WTC11 (cell line): ENCODE results near the gene GSTA3. TPM values are rescaled to one million over a fixed set of nuclear protein-coding genes. Genes with fewer than 3 reads are reported as not detected.

Experiments
- ATAC-seq: fragments of 200-7000 bp; cut with Tn5 transposase; 2 replicates; pipeline ENCODE4 v1.10.0; 2021; ENCODE audit warnings: mild to moderate bottlenecking, moderate library complexity
- CTCF ChIA-PET: fragments of 300-600 bp; sonication (Branson Sonifier 250); formaldehyde crosslinking; loops from one replicate; lab custom pipeline; 2021; ENCODE audit warnings: antibody characterized with exemption; lab: Charles Lee
- POLR2A ChIA-PET: fragments of 350-600 bp; sonication (Branson Sonifier 250); formaldehyde crosslinking; loops from one replicate; lab custom pipeline; 2021; ENCODE audit warnings: antibody characterized with exemption; lab: Charles Lee
- DNase-seq: peaks from one replicate; pipeline ENCODE4 v3.0.0; 2021; ENCODE audit warnings: low spot score
- H3K27ac Mint-ChIP-seq: 2 replicates; pipeline ENCODE4 v1.8.0; 2021; ENCODE audit warnings: mixed read lengths
- H3K27me3 Mint-ChIP-seq: 2 replicates; pipeline ENCODE4 v1.8.0; 2021; ENCODE audit warnings: low read depth, mild to moderate bottlenecking, moderate library complexity, mixed read lengths
- H3K36me3 Mint-ChIP-seq: 2 replicates; pipeline ENCODE4 v1.8.0; 2021; ENCODE audit warnings: mixed read lengths
- H3K4me1 Mint-ChIP-seq: 2 replicates; pipeline ENCODE4 v1.8.0; 2022; ENCODE audit warnings: mixed read lengths
- H3K4me3 Mint-ChIP-seq: 2 replicates; pipeline ENCODE4 v1.8.0; 2021; ENCODE audit warnings: mild to moderate bottlenecking, moderate library complexity, mixed read lengths
- H3K9me3 Mint-ChIP-seq: 2 replicates; pipeline ENCODE4 v1.8.0; 2021; ENCODE audit warnings: mixed read lengths
- EMX1 ChIP-seq: fragments of 250-450 bp; sonication (Bioruptor Pico); IDR thresholded peaks from 2 replicates; pipeline ENCODE4 v1.8.0; 2021; ENCODE audit warnings: mild to moderate bottlenecking
- ESRRA ChIP-seq: sonication (generic); formaldehyde crosslinking; IDR thresholded peaks from 2 replicates; pipeline ENCODE4 v1.8.1; 2022; ENCODE audit warnings: mild to moderate bottlenecking, missing genetic modification reagents, borderline replicate concordance
- ETV6 ChIP-seq: sonication (generic); formaldehyde crosslinking; IDR thresholded peaks from 2 replicates; pipeline ENCODE4 v1.8.1; 2022; ENCODE audit warnings: mild to moderate bottlenecking, missing genetic modification reagents
- GABPB1 ChIP-seq: sonication (generic); formaldehyde crosslinking; IDR thresholded peaks from 2 replicates; pipeline ENCODE4 v1.8.1; 2023; ENCODE audit warnings: mild to moderate bottlenecking, missing genetic modification reagents
- GTF2I ChIP-seq: fragments of 250-450 bp; sonication (Bioruptor Pico); conservative IDR thresholded peaks from 2 replicates; pipeline ENCODE4 v1.4.0; 2021; ENCODE audit warnings: mild to moderate bottlenecking
- JUN ChIP-seq: sonication (generic); formaldehyde crosslinking; IDR thresholded peaks from 2 replicates; pipeline ENCODE4 v1.8.0; 2023; ENCODE audit warnings: mild to moderate bottlenecking, missing genetic modification reagents
- MXD4 ChIP-seq: fragments of 250-450 bp; sonication (Bioruptor Pico); IDR thresholded peaks from 2 replicates; pipeline ENCODE4 v1.8.0; 2021; ENCODE audit warnings: mild to moderate bottlenecking, moderate library complexity, borderline replicate concordance
- NR3C1 ChIP-seq: sonication (generic); formaldehyde crosslinking; conservative IDR thresholded peaks from 2 replicates; pipeline ENCODE4 v1.8.1; 2023; ENCODE audit warnings: low read depth, mild to moderate bottlenecking, missing genetic modification reagents
- PRRX2 ChIP-seq: fragments of 250-450 bp; sonication (Bioruptor Pico); IDR thresholded peaks from 2 replicates; pipeline ENCODE4 v1.8.0; 2021; ENCODE audit warnings: mild to moderate bottlenecking
- RORB ChIP-seq: fragments of 250-450 bp; sonication (Bioruptor Pico); IDR thresholded peaks from 2 replicates; pipeline ENCODE4 v1.9.0; 2021; ENCODE audit warnings: mild to moderate bottlenecking
- SMAD4 ChIP-seq: sonication (generic); formaldehyde crosslinking; IDR thresholded peaks from 2 replicates; pipeline ENCODE4 v1.8.0; 2022; ENCODE audit warnings: mild to moderate bottlenecking, missing genetic modification reagents
- TEAD4 ChIP-seq: sonication (generic); formaldehyde crosslinking; IDR thresholded peaks from 2 replicates; pipeline ENCODE4 v1.8.0; 2022; ENCODE audit warnings: mild to moderate bottlenecking, missing genetic modification reagents
- ZNF121 ChIP-seq: sonication (generic); formaldehyde crosslinking; IDR thresholded peaks from 2 replicates; pipeline ENCODE4 v1.8.0; 2023; ENCODE audit warnings: missing genetic modification reagents
- ZNF263 ChIP-seq: sonication (generic); formaldehyde crosslinking; IDR thresholded peaks from 2 replicates; pipeline ENCODE4 v1.8.1; 2022; ENCODE audit warnings: low read depth, mild to moderate bottlenecking, moderate library complexity, missing genetic modification reagents
- total RNA-seq: library from RNA; stranded (reverse); gene quantifications from 3 replicates; pipeline ENCODE4 v1.2.3, GENCODE V29; 2021
- TF ChIP-seq, protein P1 (sequence below): fragments of 200-600 bp; IDR thresholded peaks from 2 replicates; pipeline ENCODE4 v1.8.0; 2022; ENCODE audit warnings: antibody characterized with exemption
- TF ChIP-seq, protein P2 (sequence below): fragments of 250-450 bp; sonication (Bioruptor Pico); IDR thresholded peaks from 2 replicates; pipeline ENCODE4 v1.9.0; 2021; ENCODE audit warnings: mild to moderate bottlenecking, borderline replicate concordance
- TF ChIP-seq, protein P3 (sequence below): fragments of 250-450 bp; sonication (Bioruptor Pico); IDR thresholded peaks from 2 replicates; pipeline ENCODE4 v1.9.0; 2021; ENCODE audit warnings: mild to moderate bottlenecking
- TF ChIP-seq, protein P4 (sequence below): sonication (generic); formaldehyde crosslinking; IDR thresholded peaks from 2 replicates; pipeline ENCODE4 v1.8.1; 2023; ENCODE audit warnings: mild to moderate bottlenecking, missing genetic modification reagents, moderate library complexity
- TF ChIP-seq, protein P5 (sequence below): sonication (generic); formaldehyde crosslinking; IDR thresholded peaks from 2 replicates; pipeline ENCODE4 v1.8.1; 2023; ENCODE audit warnings: mild to moderate bottlenecking, missing genetic modification reagents
- TF ChIP-seq, protein P6 (sequence below): sonication (generic); formaldehyde crosslinking; IDR thresholded peaks from 2 replicates; pipeline ENCODE4 v1.8.1; 2022; ENCODE audit warnings: missing genetic modification reagents, borderline replicate concordance

GSTA3 gene
- total RNA-seq, 1 experiment from 2014 or later, result not detected

DNA sequence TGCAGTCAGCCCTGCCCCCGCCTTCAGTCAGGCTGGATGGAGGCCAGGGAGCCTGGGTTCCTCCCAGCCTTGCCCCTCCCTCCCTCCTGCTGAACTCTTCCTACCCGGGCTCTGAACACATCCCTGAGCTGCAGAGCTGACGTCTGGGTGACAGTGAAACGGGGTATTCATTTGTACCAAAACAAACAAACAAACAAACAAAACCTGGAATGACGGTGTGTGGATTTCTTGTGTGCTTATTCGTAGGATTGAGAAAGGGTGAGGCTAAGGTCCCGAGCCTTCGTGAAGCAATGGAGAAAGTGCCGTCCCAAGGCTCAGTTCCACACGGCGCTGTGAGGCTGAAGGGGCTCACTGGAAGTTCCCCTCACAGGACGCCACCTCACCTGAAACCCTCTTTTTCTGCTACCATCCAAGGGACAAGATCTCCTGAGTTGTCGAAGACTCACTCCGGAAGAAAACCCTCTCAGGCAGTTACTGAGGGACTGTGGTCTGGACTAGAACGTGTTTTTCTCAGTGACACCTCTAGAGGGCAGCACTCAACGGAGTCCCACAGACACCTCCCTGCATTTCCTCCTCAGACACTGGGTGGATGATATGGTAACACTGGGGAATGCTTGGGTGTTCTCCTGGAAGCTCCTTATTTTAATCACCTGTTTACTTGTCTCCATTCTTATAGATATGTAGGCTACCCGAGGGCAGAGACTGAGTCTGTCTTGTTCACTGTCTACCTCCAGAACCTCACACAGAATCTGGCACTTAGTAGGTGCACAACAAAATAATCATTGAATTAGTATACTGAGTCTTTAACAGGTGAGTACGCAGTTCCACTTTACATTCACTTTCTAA lies 27.3 kb downstream of the GSTA3 start:
- TF ChIP-seq, protein P1, sequence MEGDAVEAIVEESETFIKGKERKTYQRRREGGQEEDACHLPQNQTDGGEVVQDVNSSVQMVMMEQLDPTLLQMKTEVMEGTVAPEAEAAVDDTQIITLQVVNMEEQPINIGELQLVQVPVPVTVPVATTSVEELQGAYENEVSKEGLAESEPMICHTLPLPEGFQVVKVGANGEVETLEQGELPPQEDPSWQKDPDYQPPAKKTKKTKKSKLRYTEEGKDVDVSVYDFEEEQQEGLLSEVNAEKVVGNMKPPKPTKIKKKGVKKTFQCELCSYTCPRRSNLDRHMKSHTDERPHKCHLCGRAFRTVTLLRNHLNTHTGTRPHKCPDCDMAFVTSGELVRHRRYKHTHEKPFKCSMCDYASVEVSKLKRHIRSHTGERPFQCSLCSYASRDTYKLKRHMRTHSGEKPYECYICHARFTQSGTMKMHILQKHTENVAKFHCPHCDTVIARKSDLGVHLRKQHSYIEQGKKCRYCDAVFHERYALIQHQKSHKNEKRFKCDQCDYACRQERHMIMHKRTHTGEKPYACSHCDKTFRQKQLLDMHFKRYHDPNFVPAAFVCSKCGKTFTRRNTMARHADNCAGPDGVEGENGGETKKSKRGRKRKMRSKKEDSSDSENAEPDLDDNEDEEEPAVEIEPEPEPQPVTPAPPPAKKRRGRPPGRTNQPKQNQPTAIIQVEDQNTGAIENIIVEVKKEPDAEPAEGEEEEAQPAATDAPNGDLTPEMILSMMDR, result peak; percentile 76
- no peak for TF ChIP-seq NR3C1 (CRISPR knock-in tag)
- 0 out of 2 replicates have a peak, but pooled peaks have one; percentile 34 for TF ChIP-seq GABPB1 (CRISPR knock-in tag)
- TF ChIP-seq SMAD4 (CRISPR knock-in tag), result no peak
- Mint-ChIP-seq H3K4me1 (peaks cover 6% of the 10 kb centered on the region), H3K9me3 (no peaks in the 10 kb centered on the region), H3K27ac (peak overlapping the region; percentile 51), H3K27me3 (no peaks in the 10 kb centered on the region), H3K36me3 (no peaks in the 10 kb centered on the region), H3K4me3 (peak overlapping the region; percentile 73)
- ATAC-seq (peak; percentile 99), DNase-seq (peak; percentile 73)
- ChIA-PET POLR2A (no interaction called here), CTCF (interaction anchor here (0.6 to 1.5 kb wide), 3 partner anchors 13 to 114 kb away, joined by 3 read pairs; no protein-coding TSS in a partner anchor)

DNA sequence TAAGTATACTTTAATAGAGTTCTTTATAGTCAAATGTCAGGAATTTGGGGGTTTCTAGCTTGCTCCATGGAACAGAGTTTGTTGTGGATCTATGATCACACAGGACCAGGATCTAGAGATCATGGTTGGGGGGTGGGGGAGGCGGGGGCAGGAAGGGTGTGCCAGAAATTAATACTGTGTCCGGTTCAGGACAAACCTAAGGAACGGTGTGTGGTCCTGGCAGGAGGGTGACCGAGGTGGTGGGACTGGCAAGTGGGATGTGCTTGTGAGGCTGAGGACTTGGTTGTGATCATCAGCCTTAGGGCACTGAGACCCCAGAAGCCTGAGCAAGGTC lies 27.9 kb downstream of the GSTA3 start:
- no peaks in the 10 kb centered on the region for H3K27me3 Mint-ChIP-seq
- DNase-seq (no peak), ATAC-seq (no peak)
- H3K36me3 Mint-ChIP-seq, result no peaks in the 10 kb centered on the region
- H3K4me1 Mint-ChIP-seq, result peaks cover 6% of the 10 kb centered on the region
- peak overlapping the region; percentile 73 for H3K4me3 Mint-ChIP-seq
- TF ChIP-seq RORB, result no peak
- TF ChIP-seq, all 79 proteins: peak for 0
- ChIA-PET CTCF (interaction anchor here (0.6 to 1.5 kb wide), 3 partner anchors 102 to 714 kb away, joined by 3 to 6 read pairs (median 3); no protein-coding TSS in a partner anchor), POLR2A (no interaction called here)
- no peak overlapping the region for H3K27ac Mint-ChIP-seq
- H3K9me3 Mint-ChIP-seq, result no peaks in the 10 kb centered on the region

DNA sequence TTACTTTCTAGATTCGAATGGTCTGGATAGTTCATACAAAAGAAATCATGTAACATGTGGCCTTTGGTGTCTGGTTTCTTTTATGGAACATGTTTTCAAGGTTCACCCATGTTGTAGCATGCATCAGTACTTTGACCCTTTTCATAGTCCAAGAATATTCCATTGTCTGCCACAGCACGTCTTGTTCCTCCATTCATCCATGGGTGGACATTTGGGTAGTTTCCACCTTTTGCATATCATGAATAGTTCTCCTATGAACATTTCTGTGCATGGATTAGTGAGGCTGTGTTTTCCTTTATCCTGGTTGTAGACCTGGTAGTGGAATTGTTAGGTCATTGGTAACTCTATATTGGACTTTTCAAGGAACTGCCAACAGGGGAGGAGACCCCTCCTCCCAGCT lies 31.7 kb downstream of the GSTA3 start:
- Mint-ChIP-seq H3K4me1 (peaks cover 9% of the 10 kb centered on the region), H3K27ac (no peak overlapping the region), H3K27me3 (no peaks in the 10 kb centered on the region), H3K36me3 (no peaks in the 10 kb centered on the region), H3K9me3 (no peaks in the 10 kb centered on the region), H3K4me3 (no peak overlapping the region)
- CTCF ChIA-PET, result no interaction called here
- POLR2A ChIA-PET, result no interaction called here
- DNase-seq (no peak), ATAC-seq (no peak)
- TF ChIP-seq, protein P2, sequence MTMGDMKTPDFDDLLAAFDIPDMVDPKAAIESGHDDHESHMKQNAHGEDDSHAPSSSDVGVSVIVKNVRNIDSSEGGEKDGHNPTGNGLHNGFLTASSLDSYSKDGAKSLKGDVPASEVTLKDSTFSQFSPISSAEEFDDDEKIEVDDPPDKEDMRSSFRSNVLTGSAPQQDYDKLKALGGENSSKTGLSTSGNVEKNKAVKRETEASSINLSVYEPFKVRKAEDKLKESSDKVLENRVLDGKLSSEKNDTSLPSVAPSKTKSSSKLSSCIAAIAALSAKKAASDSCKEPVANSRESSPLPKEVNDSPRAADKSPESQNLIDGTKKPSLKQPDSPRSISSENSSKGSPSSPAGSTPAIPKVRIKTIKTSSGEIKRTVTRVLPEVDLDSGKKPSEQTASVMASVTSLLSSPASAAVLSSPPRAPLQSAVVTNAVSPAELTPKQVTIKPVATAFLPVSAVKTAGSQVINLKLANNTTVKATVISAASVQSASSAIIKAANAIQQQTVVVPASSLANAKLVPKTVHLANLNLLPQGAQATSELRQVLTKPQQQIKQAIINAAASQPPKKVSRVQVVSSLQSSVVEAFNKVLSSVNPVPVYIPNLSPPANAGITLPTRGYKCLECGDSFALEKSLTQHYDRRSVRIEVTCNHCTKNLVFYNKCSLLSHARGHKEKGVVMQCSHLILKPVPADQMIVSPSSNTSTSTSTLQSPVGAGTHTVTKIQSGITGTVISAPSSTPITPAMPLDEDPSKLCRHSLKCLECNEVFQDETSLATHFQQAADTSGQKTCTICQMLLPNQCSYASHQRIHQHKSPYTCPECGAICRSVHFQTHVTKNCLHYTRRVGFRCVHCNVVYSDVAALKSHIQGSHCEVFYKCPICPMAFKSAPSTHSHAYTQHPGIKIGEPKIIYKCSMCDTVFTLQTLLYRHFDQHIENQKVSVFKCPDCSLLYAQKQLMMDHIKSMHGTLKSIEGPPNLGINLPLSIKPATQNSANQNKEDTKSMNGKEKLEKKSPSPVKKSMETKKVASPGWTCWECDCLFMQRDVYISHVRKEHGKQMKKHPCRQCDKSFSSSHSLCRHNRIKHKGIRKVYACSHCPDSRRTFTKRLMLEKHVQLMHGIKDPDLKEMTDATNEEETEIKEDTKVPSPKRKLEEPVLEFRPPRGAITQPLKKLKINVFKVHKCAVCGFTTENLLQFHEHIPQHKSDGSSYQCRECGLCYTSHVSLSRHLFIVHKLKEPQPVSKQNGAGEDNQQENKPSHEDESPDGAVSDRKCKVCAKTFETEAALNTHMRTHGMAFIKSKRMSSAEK (CRISPR knock-in tag), result no peak
- TF ChIP-seq GTF2I (no peak), TEAD4 (CRISPR knock-in tag) (no peak), ZNF121 (CRISPR knock-in tag) (no peak), ESRRA (no peak), JUN (CRISPR knock-in tag) (no peak), ETV6 (CRISPR knock-in tag) (no peak), EMX1 (CRISPR knock-in tag) (no peak), PRRX2 (CRISPR knock-in tag) (no peak), ZNF263 (CRISPR knock-in tag) (no peak), MXD4 (no peak)
- TF ChIP-seq, protein P3, sequence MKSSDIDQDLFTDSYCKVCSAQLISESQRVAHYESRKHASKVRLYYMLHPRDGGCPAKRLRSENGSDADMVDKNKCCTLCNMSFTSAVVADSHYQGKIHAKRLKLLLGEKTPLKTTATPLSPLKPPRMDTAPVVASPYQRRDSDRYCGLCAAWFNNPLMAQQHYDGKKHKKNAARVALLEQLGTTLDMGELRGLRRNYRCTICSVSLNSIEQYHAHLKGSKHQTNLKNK, result no peak
- TF ChIP-seq, protein P4, sequence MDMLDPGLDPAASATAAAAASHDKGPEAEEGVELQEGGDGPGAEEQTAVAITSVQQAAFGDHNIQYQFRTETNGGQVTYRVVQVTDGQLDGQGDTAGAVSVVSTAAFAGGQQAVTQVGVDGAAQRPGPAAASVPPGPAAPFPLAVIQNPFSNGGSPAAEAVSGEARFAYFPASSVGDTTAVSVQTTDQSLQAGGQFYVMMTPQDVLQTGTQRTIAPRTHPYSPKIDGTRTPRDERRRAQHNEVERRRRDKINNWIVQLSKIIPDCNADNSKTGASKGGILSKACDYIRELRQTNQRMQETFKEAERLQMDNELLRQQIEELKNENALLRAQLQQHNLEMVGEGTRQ (CRISPR knock-in tag), result no peak
- TF ChIP-seq, protein P5, sequence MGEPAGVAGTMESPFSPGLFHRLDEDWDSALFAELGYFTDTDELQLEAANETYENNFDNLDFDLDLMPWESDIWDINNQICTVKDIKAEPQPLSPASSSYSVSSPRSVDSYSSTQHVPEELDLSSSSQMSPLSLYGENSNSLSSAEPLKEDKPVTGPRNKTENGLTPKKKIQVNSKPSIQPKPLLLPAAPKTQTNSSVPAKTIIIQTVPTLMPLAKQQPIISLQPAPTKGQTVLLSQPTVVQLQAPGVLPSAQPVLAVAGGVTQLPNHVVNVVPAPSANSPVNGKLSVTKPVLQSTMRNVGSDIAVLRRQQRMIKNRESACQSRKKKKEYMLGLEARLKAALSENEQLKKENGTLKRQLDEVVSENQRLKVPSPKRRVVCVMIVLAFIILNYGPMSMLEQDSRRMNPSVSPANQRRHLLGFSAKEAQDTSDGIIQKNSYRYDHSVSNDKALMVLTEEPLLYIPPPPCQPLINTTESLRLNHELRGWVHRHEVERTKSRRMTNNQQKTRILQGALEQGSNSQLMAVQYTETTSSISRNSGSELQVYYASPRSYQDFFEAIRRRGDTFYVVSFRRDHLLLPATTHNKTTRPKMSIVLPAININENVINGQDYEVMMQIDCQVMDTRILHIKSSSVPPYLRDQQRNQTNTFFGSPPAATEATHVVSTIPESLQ (CRISPR knock-in tag), result no peak
- TF ChIP-seq, protein P6, sequence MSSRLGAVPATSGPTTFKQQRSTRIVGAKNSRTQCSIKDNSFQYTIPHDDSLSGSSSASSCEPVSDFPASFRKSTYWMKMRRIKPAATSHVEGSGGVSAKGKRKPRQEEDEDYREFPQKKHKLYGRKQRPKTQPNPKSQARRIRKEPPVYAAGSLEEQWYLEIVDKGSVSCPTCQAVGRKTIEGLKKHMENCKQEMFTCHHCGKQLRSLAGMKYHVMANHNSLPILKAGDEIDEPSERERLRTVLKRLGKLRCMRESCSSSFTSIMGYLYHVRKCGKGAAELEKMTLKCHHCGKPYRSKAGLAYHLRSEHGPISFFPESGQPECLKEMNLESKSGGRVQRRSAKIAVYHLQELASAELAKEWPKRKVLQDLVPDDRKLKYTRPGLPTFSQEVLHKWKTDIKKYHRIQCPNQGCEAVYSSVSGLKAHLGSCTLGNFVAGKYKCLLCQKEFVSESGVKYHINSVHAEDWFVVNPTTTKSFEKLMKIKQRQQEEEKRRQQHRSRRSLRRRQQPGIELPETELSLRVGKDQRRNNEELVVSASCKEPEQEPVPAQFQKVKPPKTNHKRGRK, result no peak
